Upper lobe of right lung (tissue), 1 donor: ENCODE results near the gene SEPTIN8. TPM values are rescaled to one million over a fixed set of nuclear protein-coding genes. Genes with fewer than 3 reads are reported as not detected.

Experiments
- ATAC-seq: fragments of 200-7000 bp; cut with Tn5 transposase; one replicate; pipeline ENCODE4 v1.9.1; 2020; ENCODE audit warnings: mild to moderate bottlenecking, moderate library complexity
- DNase-seq: peaks from one replicate; pipeline ENCODE4 v3.0.0-alpha.2; 2020
- H3K27ac ChIP-seq: fragments of 200-600 bp; one replicate; pipeline ENCODE4 v1.8.0; 2022
- H3K27me3 ChIP-seq: fragments of 200-600 bp; one replicate; pipeline ENCODE4 v1.8.0; 2022; ENCODE audit warnings: mild to moderate bottlenecking
- H3K36me3 ChIP-seq: fragments of 200-600 bp; one replicate; pipeline ENCODE4 v1.8.0; 2022
- H3K4me1 ChIP-seq: fragments of 200-600 bp; one replicate; pipeline ENCODE4 v1.8.0; 2022
- H3K4me3 ChIP-seq: fragments of 200-600 bp; one replicate; pipeline ENCODE4 v1.8.0; 2022; ENCODE audit warnings: mild to moderate bottlenecking
- H3K9me3 ChIP-seq: fragments of 200-600 bp; one replicate; pipeline ENCODE4 v1.8.0; 2022
- CTCF ChIP-seq: fragments of 200-600 bp; IDR thresholded peaks from one replicate; pipeline ENCODE4 v1.8.0; 2022; ENCODE audit warnings: antibody characterized with exemption
- intact Hi-C: fragments of 100-400 bp; cut with DNase I; formaldehyde crosslinking; loops from one replicate; pipeline ENCODE4 v1.11.0; 2022
- total RNA-seq: library from RNA; stranded (reverse); fragmentation: NEBNext Ultra II Directional; extraction: Animal tissue kit (Norgen Biotek cat#: 25700); gene quantifications from one replicate; pipeline ENCODE4 v1.2.1, GENCODE V29; 2021
- donor health status: DM: no; HTN: yes; CAD: no; lungs with severe emphysema.

The SEPTIN8 gene
- total RNA-seq, 1 donor from 2014 or later = 42.6 TPM

- Histone ChIP-seq H3K27ac (no peak overlapping the region), H3K27me3 (peaks cover 18% of the 10 kb centered on the region), H3K4me3 (no peak overlapping the region), H3K36me3 (no peaks in the 10 kb centered on the region), H3K9me3 (no peaks in the 10 kb centered on the region), H3K4me1 (peaks cover 6% of the 10 kb centered on the region)
- DNase-seq (no peak), ATAC-seq (no peak)
- intact Hi-C loops = no loop called here
- TF ChIP-seq CTCF = no peak
Observed at GRCh38 chr5:132742158-132742557, 34.9 kb downstream of the SEPTIN8 start.

- Histone ChIP-seq H3K27me3 (no peaks in the 10 kb centered on the region), H3K36me3 (no peaks in the 10 kb centered on the region), H3K4me3 (no peak overlapping the region), H3K27ac (no peak overlapping the region), H3K9me3 (no peaks in the 10 kb centered on the region), H3K4me1 (peaks cover 15% of the 10 kb centered on the region)
- ATAC-seq (no peak), DNase-seq (no peak)
- intact Hi-C loops = no loop called here
- TF ChIP-seq CTCF = no peak
Observed at GRCh38 chr5:132739232-132739631, 37.8 kb downstream of the SEPTIN8 start.

GRCh38 chr5:132737982-132738681, 38.9 kb downstream of the SEPTIN8 start:
- intact Hi-C loops = no loop called here
- DNase-seq (no peak), ATAC-seq (no peak)
- Histone ChIP-seq H3K27me3 (no peaks in the 10 kb centered on the region), H3K36me3 (no peaks in the 10 kb centered on the region), H3K27ac (no peak overlapping the region), H3K9me3 (no peaks in the 10 kb centered on the region), H3K4me3 (peak overlapping the region; percentile 87), H3K4me1 (peaks cover 15% of the 10 kb centered on the region)
- TF ChIP-seq CTCF = no peak

- intact Hi-C loops = no loop called here
Observed at GRCh38 chr5:132736853-132737833, 39.9 kb downstream of the SEPTIN8 start, which contains the start of gene KIF3A. Gene KIF3A, minus strand, starts transcription at chr5:132737546. Its CDS starts 127 bp downstream, at chr5:132737419.

GRCh38 chr5:132734687-132735086, 42.4 kb downstream of the SEPTIN8 start:
- DNase-seq = no peak
- H3K4me3 ChIP-seq = no peak overlapping the region
- TF ChIP-seq CTCF = no peak
- intact Hi-C loops = no loop called here
- ATAC-seq = no peak
- H3K36me3 ChIP-seq = no peaks in the 10 kb centered on the region
- H3K4me1 ChIP-seq = peaks cover 15% of the 10 kb centered on the region
- H3K27ac ChIP-seq = no peak overlapping the region
- H3K9me3 ChIP-seq = no peaks in the 10 kb centered on the region
- H3K27me3 ChIP-seq = no peaks in the 10 kb centered on the region

More at GRCh38 chr5:132736853-132737833, 39.9 kb downstream of the SEPTIN8 start, which contains the start of gene KIF3A:
- Histone ChIP-seq H3K4me3 (peak within 1 kb of the TSS; percentile 87), H3K9me3 (no peaks in the 10 kb centered on the region), H3K36me3 (no peaks in the 10 kb centered on the region), H3K27ac (peak within 1 kb of the TSS; percentile 74), H3K4me1 (peaks cover 15% of the 10 kb centered on the region), H3K27me3 (no peaks in the 10 kb centered on the region)
- ATAC-seq = peak; percentile 99
- TF ChIP-seq CTCF = peak; percentile 5
- DNase-seq = peak; percentile 99
